OCI-LY1 (cell line): Measurements from ENCODE around the gene MADD.
A peak's percentile ranks its signal among the peaks of the same experiment; 100 is the strongest.

Experiments used
- CTCF ChIP-seq: fragments of 200-600 bp; sonication (generic), shearing (Covaris generic); IDR thresholded peaks from 2 replicates; pipeline ENCODE4 v1.5.1; 2017; ENCODE audit warnings: mild to moderate bottlenecking, antibody characterized with exemption, low read length, moderate library complexity, mixed read lengths
- EZH2 ChIP-seq: fragments of 200-600 bp; sonication (generic), shearing (Covaris generic); IDR thresholded peaks from 2 replicates; pipeline ENCODE4 v1.8.0; 2017; ENCODE audit warnings: borderline replicate concordance, mixed run types, mild to moderate bottlenecking, antibody characterized with exemption, low read length, moderate library complexity, mixed read lengths

DNA sequence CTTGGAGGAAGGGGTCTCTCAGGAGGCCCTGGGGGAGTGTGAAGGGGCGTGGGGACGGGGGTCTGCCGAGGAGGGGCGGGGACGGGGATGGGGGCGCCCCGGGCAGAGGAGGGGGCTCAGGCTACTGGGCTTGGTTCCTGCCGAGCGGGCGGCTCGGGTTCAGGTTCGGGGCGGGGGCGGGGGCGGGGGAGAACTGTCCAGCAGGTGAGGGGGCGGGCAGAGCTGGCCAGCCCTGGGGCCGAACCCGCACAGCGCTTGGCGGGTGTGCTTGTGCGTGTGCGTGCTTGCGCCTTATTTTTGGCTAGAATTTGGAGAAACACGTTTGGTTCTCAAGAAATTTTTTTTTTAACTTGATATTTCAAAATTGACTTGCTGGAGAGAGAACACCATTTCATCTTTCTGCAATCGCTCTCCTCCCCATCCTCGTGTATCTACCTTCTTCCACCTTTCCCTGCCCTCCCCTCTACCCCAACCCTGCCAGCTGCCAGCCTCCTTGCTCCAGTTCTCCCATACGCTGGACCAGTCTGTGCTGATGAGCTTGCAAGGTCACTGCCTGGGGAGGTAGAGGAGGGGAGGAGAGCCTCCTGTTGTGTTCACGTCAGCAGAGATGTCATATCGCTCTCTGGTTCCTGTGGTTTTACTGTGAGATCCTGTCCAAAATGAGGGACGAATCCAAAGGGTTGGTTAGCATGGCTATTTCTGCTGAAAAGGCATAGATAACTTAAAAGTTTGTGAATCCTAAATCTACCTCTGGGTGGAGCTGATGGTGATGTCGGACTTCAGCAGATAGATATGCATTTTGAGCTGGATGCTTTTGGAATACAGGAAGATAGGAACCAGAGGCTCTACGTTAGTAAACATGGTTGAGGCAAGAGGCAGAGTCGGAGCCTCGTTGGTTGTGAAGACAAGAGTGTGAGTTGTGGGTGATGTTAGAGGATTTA is 668 bp downstream of the MADD start:
- TF ChIP-seq CTCF, result peak; percentile 46
- TF ChIP-seq EZH2, result no peak
